HepG2 (cell line): ENCODE measurements around the gene PCSK6. TPM values are rescaled to one million over a fixed set of nuclear protein-coding genes. Genes with fewer than 3 reads are reported as not detected.

ENCODE experiments used
- ATAC-seq: fragments of 200-7000 bp; cut with Tn5 transposase; 3 replicates; pipeline ENCODE4 v1.9.1; 2020; ENCODE audit warnings: mild to moderate bottlenecking, moderate library complexity
- BruUV-seq: library from RNA; stranded (reverse); fragments of 400-500 nt; replicated peaks from 2 replicates; lab custom pipeline; 2021; lab: Mats Ljungman, UMichigan
- CTCF ChIA-PET: fragments of 300-600 bp; formaldehyde crosslinking; extraction: SDS; loops from one replicate; lab custom pipeline; 2021; ENCODE audit warnings: low total read pairs, inconsistent platforms, low intra/inter-chr PET ratio; lab: Yijun Ruan, JAX
- POLR2A ChIA-PET: fragments of 350-600 bp; sonication (Branson Sonifier 250); formaldehyde crosslinking; loops from one replicate; lab custom pipeline; 2020; ENCODE audit warnings: antibody characterized with exemption, inconsistent platforms; lab: Yijun Ruan, JAX
- DNase-seq: peaks from one replicate; pipeline ENCODE4 v3.0.0-alpha.2; 2015; ENCODE audit warnings: low spot score
- FAIRE-seq: peaks from 3 replicates; lab custom pipeline; 2011; peaks lifted over from hg19 to GRCh38; lab: Jason Lieb, UNC
- H2AFZ ChIP-seq: one replicate; pipeline ENCODE4 v1.6.1; 2011; ENCODE audit warnings: low read length, inconsistent platforms
- H3K27ac ChIP-seq: fragments of 300-600 bp; 3 replicates; pipeline ENCODE4 v1.8.0; 2011; ENCODE audit warnings: mixed run types, mild to moderate bottlenecking, mixed read lengths, low read length, inconsistent platforms; ENCODE audit not compliant: insufficient read depth; ENCODE audit errors: extremely low read length
- H3K27me3 ChIP-seq, 2 experiments: fragments of 200-600 bp in 1 of 2; 2 replicates in 1 of 2; 3 replicates in 1 of 2; pipeline versions ENCODE4 v1.6.0 to v1.8.0; 2011; ENCODE audit warnings: low read length in 2 of 2, mild to moderate bottlenecking in 2 of 2, moderate library complexity in 2 of 2, inconsistent platforms in 1 of 2; ENCODE audit not compliant: insufficient read depth in 2 of 2, control insufficient read depth in 1 of 2
- H3K36me3 ChIP-seq, 2 experiments: fragments of 200-600 bp in 1 of 2; replicated peaks in 1 of 2; 2 replicates in 1 of 2; 3 replicates in 1 of 2; pipeline versions ENCODE4 v1.5.1 to v1.8.0; 2011; ENCODE audit warnings: low read length in 2 of 2, inconsistent platforms in 1 of 2; ENCODE audit not compliant: insufficient read depth in 2 of 2, control insufficient read depth in 1 of 2
- H3K4me1 ChIP-seq: 2 replicates; pipeline ENCODE4 v1.5.1; 2012; ENCODE audit warnings: low read length, inconsistent platforms; ENCODE audit not compliant: insufficient read depth
- H3K4me2 ChIP-seq: 2 replicates; pipeline ENCODE4 v1.6.0; 2011; ENCODE audit warnings: low read depth, low read length, inconsistent platforms
- H3K4me3 ChIP-seq, 3 experiments: fragments of 200-600 bp in 1 of 3; sonication (generic), shearing (Covaris generic) in 1 of 3; replicated peaks in 1 of 3; 2 replicates each; pipeline ENCODE4 v1.5.1; 2011 to 2016; ENCODE audit warnings: low read length in 3 of 3, inconsistent platforms in 2 of 3, low read depth in 2 of 3, mild to moderate bottlenecking in 2 of 3, control low read depth in 1 of 3, mixed read lengths in 1 of 3; ENCODE audit not compliant: insufficient read depth in 1 of 3
- H3K79me2 ChIP-seq: one replicate; pipeline ENCODE4 v1.6.1; 2011; ENCODE audit warnings: low read length, inconsistent platforms; ENCODE audit not compliant: insufficient read depth
- H3K9ac ChIP-seq: 2 replicates; pipeline ENCODE4 v1.6.0; 2011; ENCODE audit warnings: mild to moderate bottlenecking, low read depth, low read length, inconsistent platforms; ENCODE audit not compliant: insufficient read depth
- H3K9me3 ChIP-seq: 2 replicates; pipeline ENCODE4 v1.5.1; 2012; ENCODE audit warnings: mild to moderate bottlenecking, low read length
- H4K20me1 ChIP-seq: 2 replicates; pipeline ENCODE4 v1.6.0; 2011; ENCODE audit warnings: inconsistent platforms, mild to moderate bottlenecking, low read length, moderate library complexity; ENCODE audit not compliant: insufficient read depth
- CAMTA2 ChIP-seq: sonication (generic); formaldehyde crosslinking; IDR thresholded peaks from 2 replicates; pipeline ENCODE4 v1.4.0; 2020; ENCODE audit warnings: mild to moderate bottlenecking, missing genetic modification reagents, borderline replicate concordance
- CTCF ChIP-seq: sonication (generic); formaldehyde crosslinking; IDR thresholded peaks from 2 replicates; pipeline ENCODE4 v1.5.0; 2020; ENCODE audit warnings: mild to moderate bottlenecking, missing genetic modification reagents, moderate library complexity
- MAFG ChIP-seq: sonication (generic); formaldehyde crosslinking; IDR thresholded peaks from 2 replicates; pipeline ENCODE4 v1.5.1; 2020; ENCODE audit warnings: mild to moderate bottlenecking, missing genetic modification reagents
- RORA ChIP-seq: sonication (generic); formaldehyde crosslinking; IDR thresholded peaks from 2 replicates; pipeline ENCODE4 v1.5.0; 2020; ENCODE audit warnings: mild to moderate bottlenecking, missing genetic modification reagents, moderate library complexity
- SMAD1 ChIP-seq: sonication (generic); formaldehyde crosslinking; IDR thresholded peaks from 2 replicates; pipeline ENCODE4 v1.4.0; 2020; ENCODE audit warnings: missing genetic modification reagents, low read depth, mild to moderate bottlenecking, borderline replicate concordance
- ZBTB33 ChIP-seq: sonication (generic); formaldehyde crosslinking; IDR thresholded peaks from 2 replicates; pipeline ENCODE4 v1.4.0; 2020; ENCODE audit warnings: missing genetic modification reagents
- ZBTB38 ChIP-seq: sonication (generic); formaldehyde crosslinking; IDR thresholded peaks from 2 replicates; pipeline ENCODE4 v1.5.1; 2020; ENCODE audit warnings: mild to moderate bottlenecking, missing genetic modification reagents
- ZFP36L1 ChIP-seq: sonication (generic); formaldehyde crosslinking; IDR thresholded peaks from 2 replicates; pipeline ENCODE4 v1.8.0; 2022; ENCODE audit warnings: mild to moderate bottlenecking, missing genetic modification reagents, moderate library complexity
- ZFX ChIP-seq: sonication (generic); formaldehyde crosslinking; IDR thresholded peaks from 2 replicates; pipeline ENCODE4 v1.4.0; 2020; ENCODE audit warnings: mild to moderate bottlenecking, low read depth, missing genetic modification reagents, moderate library complexity
- ZNF12 ChIP-seq: sonication (generic); formaldehyde crosslinking; IDR thresholded peaks from 2 replicates; pipeline ENCODE4 v1.5.0; 2020; ENCODE audit warnings: missing genetic modification reagents
- ZNF274 ChIP-seq: sonication (generic); formaldehyde crosslinking; IDR thresholded peaks from 2 replicates; pipeline ENCODE4 v1.5.1; 2020; ENCODE audit warnings: mild to moderate bottlenecking, missing genetic modification reagents
- ZNF30 ChIP-seq: sonication (generic); formaldehyde crosslinking; IDR thresholded peaks from 2 replicates; pipeline ENCODE4 v1.5.0; 2020; ENCODE audit warnings: mild to moderate bottlenecking, missing genetic modification reagents
- ZNF317 ChIP-seq: sonication (generic); formaldehyde crosslinking; IDR thresholded peaks from 2 replicates; pipeline ENCODE4 v1.5.0; 2020; ENCODE audit warnings: mild to moderate bottlenecking, missing genetic modification reagents
- WGBS: methylation state at CpG from one replicate; pipeline ENCODE4 v1.1.6; 2017; ENCODE audit warnings: low lambda C conversion rate; 5-methylcytosine and 5-hydroxymethylcytosine counted together
- in situ Hi-C: cut with HindIII; loops from 2 replicates; pipeline ENCODE4 v1.10.0; 2017; ENCODE audit warnings: low pct_unique_long_range_greater_than_20kb; ENCODE audit not compliant: extremely low pct_ligation_motif_present
- intact Hi-C: fragments of 100-400 bp; cut with micrococcal nuclease; formaldehyde crosslinking; loops from one replicate; pipeline ENCODE4 v1.10.0; 2022; ENCODE audit not compliant: unreplicated experiment
- polyA plus RNA-seq, 8 experiments: library from polyadenylated mRNA; depleted of rRNA in 3 of 8; stranded (reverse) in 7 of 8; unstranded in 1 of 8; fragments of >200 nt; fragmentation: Illumina TruSeq in 4 of 8; extraction: Trizol in 4 of 8; gene quantifications; 2 replicates each; pipeline versions ENCODE4 v1.2.1 to v1.2.3, GENCODE V29; 2011 to 2016; ENCODE audit warnings: low read depth in 4 of 8, missing spikeins in 1 of 8, mixed read lengths in 1 of 8; ENCODE audit not compliant: insufficient read depth in 1 of 8
- total RNA-seq, 5 experiments: library from RNA; depleted of rRNA; stranded (reverse); fragments of >200 nt; fragmentation: Illumina TruSeq; extraction: Trizol; gene quantifications; 2 replicates each; pipeline ENCODE4 v1.2.3, GENCODE V29; 2016; ENCODE audit warnings: low read depth in 1 of 5

The PCSK6 gene
- total and polyA plus RNA-seq, 2 of the 13 experiments (the other 11 are each of a cell fraction or from before 2014, with no cell fraction given), result 56.5 to 155 TPM

GRCh38 chr15:101531170-101531569 is 41.7 kb upstream of the PCSK6 start:
- ATAC-seq (no peak), FAIRE-seq (no peak), DNase-seq (no peak)
- Histone ChIP-seq H3K4me2 (no peak overlapping the region), H3K4me1 (peaks cover 95% of the 10 kb centered on the region), H3K36me3 (no peaks in the 10 kb centered on the region), H3K9me3 (no peaks in the 10 kb centered on the region), H3K79me2 (no peaks in the 10 kb centered on the region), H4K20me1 (no peaks in the 10 kb centered on the region), H3K27ac (no peak overlapping the region), H3K4me3 (no peak overlapping the region), H3K27me3 (no peaks in the 10 kb centered on the region), H3K9ac (no peak overlapping the region), H2AFZ (no peak overlapping the region)
- intact Hi-C loops, result no loop called here
- in situ Hi-C loops, result no loop called here
- 87% methylated on average over 9 of the region's 13 CpGs for WGBS
- BruUV-seq, result no TSS peak
- ChIA-PET POLR2A (no interaction called here), CTCF (no interaction called here)
- no peak for TF ChIP-seq SMAD1
- 0 out of 2 replicates have a peak, but pooled peaks have one; percentile 25 for TF ChIP-seq ZFX (CRISPR knock-in tag)
- TF ChIP-seq ZNF274 (CRISPR knock-in tag), result no peak
- TF ChIP-seq ZBTB38 (CRISPR knock-in tag), result peak; percentile 91

- H3K27ac ChIP-seq, result peak overlapping the region; percentile 98
- no peak overlapping the region for H3K9ac ChIP-seq
- no peak for TF ChIP-seq ZFP36L1 (CRISPR knock-in tag)
- no peak for TF ChIP-seq RORA
- TF ChIP-seq CAMTA2 (CRISPR knock-in tag), result 0 out of 2 replicates have a peak, but pooled peaks have one; percentile 35
- peak; percentile 81 for TF ChIP-seq ZNF12 (CRISPR knock-in tag)
- no peak for TF ChIP-seq MAFG (CRISPR knock-in tag)
- no peak for TF ChIP-seq ZNF30 (CRISPR knock-in tag)
- no peak for TF ChIP-seq ZNF317
- TF ChIP-seq CTCF (CRISPR knock-in tag), result no peak
- TF ChIP-seq ZBTB33 (CRISPR knock-in tag), result peak; percentile 89
Observed at GRCh38 chr15:101530224-101530958, 40.9 kb upstream of the PCSK6 start.

More at GRCh38 chr15:101530224-101530958, 40.9 kb upstream of the PCSK6 start:
- ChIA-PET CTCF (no interaction called here), POLR2A (no interaction called here)
- no TSS peak for BruUV-seq
- Histone ChIP-seq H4K20me1 (no peaks in the 10 kb centered on the region), H2AFZ (no peak overlapping the region), H3K36me3 (no peaks in the 10 kb centered on the region), H3K4me2 (no peak overlapping the region), H3K4me1 (peaks cover 95% of the 10 kb centered on the region), H3K27me3 (no peaks in the 10 kb centered on the region), H3K4me3 (no peak overlapping the region), H3K9me3 (no peaks in the 10 kb centered on the region), H3K79me2 (no peaks in the 10 kb centered on the region)
- FAIRE-seq (no peak), ATAC-seq (no peak), DNase-seq (no peak)
- in situ Hi-C loops, result no loop called here
- intact Hi-C loops, result no loop called here
- WGBS, result 85% methylated on average over 13 of the region's 17 CpGs
